ENCODE data around the gene CDH23. TPM values are rescaled to one million over a fixed set of nuclear protein-coding genes. Genes with fewer than 3 reads are reported as not detected.

CDH23 gene
- total RNA-seq, result under 0.01 and 0.36 TPM in 2 replicates

GRCh38 chr10:71396711-71397295 lies at the start of gene CDH23:
Gene CDH23, plus strand, starts transcription at chr10:71396920. Its CDS starts 42,912 bp downstream, at chr10:71439832.
- Histone ChIP-seq H3K27me3 (ENCODE audit: insufficient read depth, low read length) (peaks cover 72% of the 10 kb centered on the region), H3K9me3 (ENCODE audit: low read depth, low read length) (no peaks in the 10 kb centered on the region)
- peak; percentile 83 for DNase-seq (ENCODE audit: insufficient read length, low spot score, missing footprints)

GRCh38 chr10:71347587-71348395 lies 48.9 kb upstream of the CDH23 start:
- Histone ChIP-seq H4K20me1 (ENCODE audit: insufficient read depth, low read length) (no peaks in the 10 kb centered on the region), H3K27me3 (ENCODE audit: insufficient read depth, low read length) (no peaks in the 10 kb centered on the region), H2AFZ (ENCODE audit: low read length) (no peak overlapping the region), H3K4me1 (ENCODE audit: insufficient read depth, low read length) (no peaks in the 10 kb centered on the region), H3K4me2 (ENCODE audit: insufficient read depth, low read length) (no peak overlapping the region), H3K4me3 (ENCODE audit: insufficient read depth, low read length) (no peak overlapping the region), H3K9me3 (ENCODE audit: low read depth, low read length) (no peaks in the 10 kb centered on the region), H3K79me2 (ENCODE audit: insufficient read depth, low read length) (no peaks in the 10 kb centered on the region), H3K36me3 (ENCODE audit: insufficient read depth, low read length) (no peaks in the 10 kb centered on the region), H3K27ac (ENCODE audit: low read depth, low read length) (no peak overlapping the region)
- no peak for DNase-seq (ENCODE audit: insufficient read length, low spot score, missing footprints)
- TF ChIP-seq, protein P1, sequence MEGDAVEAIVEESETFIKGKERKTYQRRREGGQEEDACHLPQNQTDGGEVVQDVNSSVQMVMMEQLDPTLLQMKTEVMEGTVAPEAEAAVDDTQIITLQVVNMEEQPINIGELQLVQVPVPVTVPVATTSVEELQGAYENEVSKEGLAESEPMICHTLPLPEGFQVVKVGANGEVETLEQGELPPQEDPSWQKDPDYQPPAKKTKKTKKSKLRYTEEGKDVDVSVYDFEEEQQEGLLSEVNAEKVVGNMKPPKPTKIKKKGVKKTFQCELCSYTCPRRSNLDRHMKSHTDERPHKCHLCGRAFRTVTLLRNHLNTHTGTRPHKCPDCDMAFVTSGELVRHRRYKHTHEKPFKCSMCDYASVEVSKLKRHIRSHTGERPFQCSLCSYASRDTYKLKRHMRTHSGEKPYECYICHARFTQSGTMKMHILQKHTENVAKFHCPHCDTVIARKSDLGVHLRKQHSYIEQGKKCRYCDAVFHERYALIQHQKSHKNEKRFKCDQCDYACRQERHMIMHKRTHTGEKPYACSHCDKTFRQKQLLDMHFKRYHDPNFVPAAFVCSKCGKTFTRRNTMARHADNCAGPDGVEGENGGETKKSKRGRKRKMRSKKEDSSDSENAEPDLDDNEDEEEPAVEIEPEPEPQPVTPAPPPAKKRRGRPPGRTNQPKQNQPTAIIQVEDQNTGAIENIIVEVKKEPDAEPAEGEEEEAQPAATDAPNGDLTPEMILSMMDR (IDR thresholded peaks at IDR 0.05; ENCODE audit: extremely low read depth, low read depth, low read length), result no peak

More at GRCh38 chr10:71396711-71397295, at the start of gene CDH23:
- Histone ChIP-seq H3K27ac (ENCODE audit: low read depth, low read length) (no peak within 1 kb of the TSS), H2AFZ (ENCODE audit: low read length) (no peak within 1 kb of the TSS), H3K79me2 (ENCODE audit: insufficient read depth, low read length) (no peaks in the 10 kb centered on the region), H3K4me3 (ENCODE audit: insufficient read depth, low read length) (no peak within 1 kb of the TSS), H3K36me3 (ENCODE audit: insufficient read depth, low read length) (no peaks in the 10 kb centered on the region), H3K4me2 (ENCODE audit: insufficient read depth, low read length) (no peak within 1 kb of the TSS), H3K4me1 (ENCODE audit: insufficient read depth, low read length) (no peaks in the 10 kb centered on the region), H4K20me1 (ENCODE audit: insufficient read depth, low read length) (no peaks in the 10 kb centered on the region)
- TF ChIP-seq, protein P1 (IDR thresholded peaks at IDR 0.05; ENCODE audit: extremely low read depth, low read depth, low read length), result no peak

DNA sequence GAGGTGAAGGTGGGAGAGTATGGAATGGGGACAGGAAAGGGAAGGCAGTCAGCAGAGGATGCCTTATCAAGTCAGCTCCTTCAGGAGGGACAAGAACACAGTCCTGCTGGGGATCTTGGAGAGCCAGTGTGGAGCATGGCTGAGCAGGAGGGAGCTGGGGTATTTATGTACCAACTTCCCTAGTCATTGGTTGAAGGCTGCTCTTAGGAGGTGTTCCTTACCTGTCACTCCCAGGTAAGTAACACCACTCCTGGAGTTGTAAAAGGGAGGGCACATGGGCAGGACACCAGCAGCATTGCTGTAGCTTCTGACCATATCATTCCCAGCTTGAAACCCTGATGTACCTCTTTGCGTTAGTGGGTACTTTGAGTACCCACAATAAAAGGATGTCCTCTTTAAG lies 47.9 kb upstream of the CDH23 start:
- Histone ChIP-seq H3K4me3 (ENCODE audit: insufficient read depth, low read length) (no peak overlapping the region), H3K36me3 (ENCODE audit: insufficient read depth, low read length) (no peaks in the 10 kb centered on the region), H3K4me2 (ENCODE audit: insufficient read depth, low read length) (no peak overlapping the region), H2AFZ (ENCODE audit: low read length) (no peak overlapping the region), H3K4me1 (ENCODE audit: insufficient read depth, low read length) (no peaks in the 10 kb centered on the region), H4K20me1 (ENCODE audit: insufficient read depth, low read length) (no peaks in the 10 kb centered on the region), H3K9me3 (ENCODE audit: low read depth, low read length) (no peaks in the 10 kb centered on the region), H3K27ac (ENCODE audit: low read depth, low read length) (no peak overlapping the region), H3K79me2 (ENCODE audit: insufficient read depth, low read length) (no peaks in the 10 kb centered on the region), H3K27me3 (ENCODE audit: insufficient read depth, low read length) (no peaks in the 10 kb centered on the region)
- TF ChIP-seq, protein P1 (IDR thresholded peaks at IDR 0.05; ENCODE audit: extremely low read depth, low read depth, low read length), result no peak
- no peak for DNase-seq (ENCODE audit: insufficient read length, low spot score, missing footprints)

- no peak overlapping the region for H3K4me3 ChIP-seq (ENCODE audit: insufficient read depth, low read length)
- no peak overlapping the region for H3K27ac ChIP-seq (ENCODE audit: low read depth, low read length)
- no peak for DNase-seq (ENCODE audit: insufficient read length, low spot score, missing footprints)
Measured at GRCh38 chr10:71349406-71349805, 47.3 kb upstream of the CDH23 start.

More at GRCh38 chr10:71349406-71349805, 47.3 kb upstream of the CDH23 start:
- no peak overlapping the region for H3K4me2 ChIP-seq (ENCODE audit: insufficient read depth, low read length)
- no peaks in the 10 kb centered on the region for H3K79me2 ChIP-seq (ENCODE audit: insufficient read depth, low read length)
- no peak overlapping the region for H2AFZ ChIP-seq (ENCODE audit: low read length)
- H4K20me1 ChIP-seq (ENCODE audit: insufficient read depth, low read length), result no peaks in the 10 kb centered on the region
- H3K4me1 ChIP-seq (ENCODE audit: insufficient read depth, low read length), result no peaks in the 10 kb centered on the region
- no peaks in the 10 kb centered on the region for H3K9me3 ChIP-seq (ENCODE audit: low read depth, low read length)
- H3K36me3 ChIP-seq (ENCODE audit: insufficient read depth, low read length), result no peaks in the 10 kb centered on the region
- TF ChIP-seq, protein P1 (IDR thresholded peaks at IDR 0.05; ENCODE audit: extremely low read depth, low read depth, low read length), result no peak
- no peaks in the 10 kb centered on the region for H3K27me3 ChIP-seq (ENCODE audit: insufficient read depth, low read length)
